Bronchial epithelial cell (primary cell): ENCODE data around the gene RTKN2. TPM values are rescaled to one million over a fixed set of nuclear protein-coding genes. Genes with fewer than 3 reads are reported as not detected.

Experiments
- DNase-seq: peaks from one replicate; pipeline ENCODE4 v3.0.0-alpha.2; 2010; ENCODE audit warnings: low read depth
- FAIRE-seq: peaks from 2 replicates; lab custom pipeline; 2011; peaks lifted over from hg19 to GRCh38; lab: Jason Lieb, UNC
- H3K27me3 ChIP-seq: 2 replicates; pipeline ENCODE4 v1.5.1; 2011; ENCODE audit warnings: low read length; ENCODE audit not compliant: control insufficient read depth, insufficient read depth
- H3K36me3 ChIP-seq: 2 replicates; pipeline ENCODE4 v1.5.1; 2011; ENCODE audit warnings: low read length; ENCODE audit not compliant: control insufficient read depth, insufficient read depth
- H3K4me3 ChIP-seq: 2 replicates; pipeline ENCODE4 v1.5.1; 2011; ENCODE audit warnings: mild to moderate bottlenecking, low read depth, low read length, control low read depth
- total RNA-seq: library from RNA; depleted of rRNA; stranded (reverse); fragments of >200 nt; gene quantifications from 2 replicates; pipeline ENCODE4 v1.2.1, GENCODE V29; 2014
- TF ChIP-seq, protein P1 (sequence below): IDR thresholded peaks from 2 replicates; pipeline ENCODE4 v1.5.1; 2011; ENCODE audit warnings: mild to moderate bottlenecking, moderate library complexity, low read length, control low read depth, inconsistent platforms; ENCODE audit not compliant: insufficient read depth, severe bottlenecking

RTKN2 gene
- total RNA-seq, 1 donor from 2014 or later: 0.79 TPM

DNA sequence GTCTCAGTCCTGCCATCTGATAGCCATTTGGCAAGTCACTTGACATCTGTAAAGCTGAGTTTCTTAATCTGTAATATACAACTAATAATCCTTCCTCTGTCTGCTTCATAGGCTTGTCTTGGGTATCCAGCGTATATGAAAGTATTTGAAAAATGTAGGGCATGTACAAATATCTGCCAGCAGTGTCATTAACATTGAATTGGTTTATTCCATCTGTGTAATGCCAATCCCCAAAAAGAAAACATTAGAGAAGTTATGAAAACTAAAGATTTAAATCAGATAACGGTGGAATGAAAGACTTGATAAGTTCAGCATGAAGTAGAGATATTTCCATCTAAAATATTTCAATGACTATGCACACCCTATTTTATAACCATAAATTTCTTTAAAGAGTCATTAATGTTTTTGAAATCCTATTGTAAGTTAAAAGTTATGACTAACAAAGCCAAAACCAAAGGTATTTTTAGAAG, 9.8 kb upstream of the RTKN2 start:
- no peak for DNase-seq
- Histone ChIP-seq H3K4me3 (no peak overlapping the region), H3K27me3 (no peaks in the 10 kb centered on the region), H3K36me3 (no peaks in the 10 kb centered on the region)
- TF ChIP-seq, protein P1, sequence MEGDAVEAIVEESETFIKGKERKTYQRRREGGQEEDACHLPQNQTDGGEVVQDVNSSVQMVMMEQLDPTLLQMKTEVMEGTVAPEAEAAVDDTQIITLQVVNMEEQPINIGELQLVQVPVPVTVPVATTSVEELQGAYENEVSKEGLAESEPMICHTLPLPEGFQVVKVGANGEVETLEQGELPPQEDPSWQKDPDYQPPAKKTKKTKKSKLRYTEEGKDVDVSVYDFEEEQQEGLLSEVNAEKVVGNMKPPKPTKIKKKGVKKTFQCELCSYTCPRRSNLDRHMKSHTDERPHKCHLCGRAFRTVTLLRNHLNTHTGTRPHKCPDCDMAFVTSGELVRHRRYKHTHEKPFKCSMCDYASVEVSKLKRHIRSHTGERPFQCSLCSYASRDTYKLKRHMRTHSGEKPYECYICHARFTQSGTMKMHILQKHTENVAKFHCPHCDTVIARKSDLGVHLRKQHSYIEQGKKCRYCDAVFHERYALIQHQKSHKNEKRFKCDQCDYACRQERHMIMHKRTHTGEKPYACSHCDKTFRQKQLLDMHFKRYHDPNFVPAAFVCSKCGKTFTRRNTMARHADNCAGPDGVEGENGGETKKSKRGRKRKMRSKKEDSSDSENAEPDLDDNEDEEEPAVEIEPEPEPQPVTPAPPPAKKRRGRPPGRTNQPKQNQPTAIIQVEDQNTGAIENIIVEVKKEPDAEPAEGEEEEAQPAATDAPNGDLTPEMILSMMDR: no peak
- FAIRE-seq: no peak

DNA sequence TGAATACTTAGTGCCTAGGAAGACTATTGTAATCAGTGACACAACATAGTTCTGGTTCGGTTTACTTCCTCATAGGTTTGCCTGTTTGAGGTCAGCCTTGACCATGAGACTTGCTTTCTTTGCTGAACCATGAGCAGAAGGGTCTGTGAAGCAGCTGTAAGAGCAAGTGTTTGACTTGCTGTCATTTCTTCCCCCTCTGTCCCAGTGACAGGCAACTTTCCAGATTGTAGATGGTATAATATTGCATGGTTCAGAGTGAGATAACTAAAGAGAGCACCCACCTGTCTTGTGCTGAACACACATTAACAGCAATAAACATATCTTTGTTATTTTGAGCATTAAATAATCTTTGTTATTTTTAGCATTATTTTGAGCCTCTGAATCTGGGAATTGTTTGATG, 9.3 kb upstream of the RTKN2 start:
- DNase-seq (no peak), FAIRE-seq (no peak)
- Histone ChIP-seq H3K27me3 (no peaks in the 10 kb centered on the region), H3K4me3 (no peak overlapping the region), H3K36me3 (no peaks in the 10 kb centered on the region)
- TF ChIP-seq, protein P1: no peak

DNA sequence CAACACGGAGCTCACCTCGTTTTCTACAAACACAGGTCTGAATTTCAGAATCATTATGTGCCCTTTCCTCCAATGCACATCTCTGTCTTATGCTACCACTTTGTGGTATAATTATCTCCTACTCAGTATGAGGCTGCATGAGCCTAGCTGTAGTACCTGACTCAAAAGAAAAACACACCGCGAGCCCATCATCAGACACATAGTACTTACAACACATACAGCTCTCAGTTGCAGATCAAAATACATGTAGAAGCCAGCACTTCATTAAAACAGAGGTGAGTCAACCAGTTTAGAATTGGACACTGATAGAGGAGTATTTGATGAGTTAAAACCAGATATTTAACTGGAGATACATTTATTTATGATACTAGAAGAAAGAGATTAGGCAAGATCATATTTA, 1.4 kb upstream of the RTKN2 start:
- H3K27me3 ChIP-seq: no peaks in the 10 kb centered on the region
- FAIRE-seq: no peak
- DNase-seq: no peak
- no peaks in the 10 kb centered on the region for H3K36me3 ChIP-seq
- no peak overlapping the region for H3K4me3 ChIP-seq
- TF ChIP-seq, protein P1: no peak

DNA sequence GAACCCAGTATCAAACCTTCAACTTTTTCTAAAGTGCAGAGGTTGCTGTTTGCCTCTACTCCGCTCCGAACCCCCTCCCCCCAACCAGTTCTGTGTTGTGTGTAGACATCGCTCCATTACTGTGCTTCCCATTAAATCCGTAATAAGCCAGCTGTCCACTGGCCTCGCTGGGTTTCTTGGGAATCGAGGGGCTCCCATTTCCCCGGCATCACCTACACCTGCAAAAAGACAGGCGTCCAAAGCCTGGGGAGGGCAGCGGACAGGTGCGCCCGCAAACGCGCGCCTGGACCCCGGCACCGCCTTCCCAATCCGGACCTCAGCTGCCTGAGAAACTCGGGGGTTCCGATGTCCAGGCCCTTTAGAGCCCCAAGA, 631 bp downstream of the RTKN2 start:
- no peak for DNase-seq
- Histone ChIP-seq H3K27me3 (no peaks in the 10 kb centered on the region), H3K36me3 (no peaks in the 10 kb centered on the region), H3K4me3 (peak overlapping the region; percentile 70)
- TF ChIP-seq, protein P1: no peak
- FAIRE-seq: no peak

DNA sequence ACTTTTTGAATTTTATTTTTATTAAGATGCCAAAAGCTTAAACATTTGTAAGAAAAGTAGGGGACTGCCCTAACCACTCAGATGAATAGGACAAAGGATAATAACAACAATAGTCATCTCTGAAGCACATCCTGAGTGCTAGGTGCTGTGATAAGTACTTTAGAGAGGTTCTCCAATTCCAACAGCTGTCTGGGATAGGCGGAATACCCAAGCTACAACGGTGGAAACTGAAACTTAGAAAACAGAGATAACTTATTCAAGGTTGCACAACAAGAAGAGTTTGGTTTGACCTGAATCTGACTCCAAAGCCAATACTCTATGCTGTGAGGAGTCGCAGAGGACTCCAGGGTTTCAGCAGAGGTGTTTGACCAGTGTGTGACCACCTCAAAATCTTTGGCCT, 2.0 kb downstream of the RTKN2 start:
- TF ChIP-seq, protein P1: no peak
- FAIRE-seq (no peak), DNase-seq (peak; percentile 23)
- no peaks in the 10 kb centered on the region for H3K27me3 ChIP-seq
- H3K4me3 ChIP-seq: no peak overlapping the region
- H3K36me3 ChIP-seq: no peaks in the 10 kb centered on the region

DNA sequence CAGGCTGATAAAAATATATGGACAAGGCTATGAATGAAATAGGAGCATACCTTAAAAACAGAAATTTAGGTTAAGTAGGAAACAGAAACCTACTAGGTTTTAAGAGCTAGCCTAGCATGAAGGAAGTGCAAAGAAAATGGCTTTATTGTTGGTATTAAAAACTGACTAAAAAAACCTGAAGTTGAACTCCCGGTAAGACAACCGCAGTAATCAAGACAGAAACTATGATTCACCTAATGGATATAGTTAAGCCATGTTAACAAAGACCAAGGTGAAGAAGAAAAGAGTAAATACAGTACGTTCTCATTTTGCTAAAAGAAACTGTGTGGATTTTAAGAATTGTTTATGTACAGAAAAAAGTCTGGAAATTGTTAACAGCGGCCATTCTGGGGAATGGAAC, 2.5 kb downstream of the RTKN2 start:
- TF ChIP-seq, protein P1: no peak
- Histone ChIP-seq H3K27me3 (no peaks in the 10 kb centered on the region), H3K4me3 (no peak overlapping the region), H3K36me3 (no peaks in the 10 kb centered on the region)
- no peak for FAIRE-seq
- DNase-seq: peak; percentile 70
